Transverse colon (tissue), 4 donors: Measurements from ENCODE around the gene TTLL6.

Experiments
- CTCF ChIP-seq, 5 experiments: fragments of 200-600 bp in 3 of 5; fragments of 450-650 bp in 2 of 5; sonication (generic) in 3 of 5; IDR thresholded peaks; 1 replicate in 2 of 5; 2 replicates in 3 of 5; pipeline ENCODE4 v1.5.1; 2016 to 2017; ENCODE audit warnings: antibody characterized with exemption in 5 of 5, inconsistent platforms in 3 of 5, mild to moderate bottlenecking in 2 of 5, moderate library complexity in 1 of 5
- POLR2A ChIP-seq: fragments of 450-650 bp; IDR thresholded peaks from one replicate; pipeline ENCODE4 v1.6.1; 2016; ENCODE audit warnings: antibody characterized with exemption, mild to moderate bottlenecking, moderate library complexity
- POLR2AphosphoS5 ChIP-seq, 3 donors: sonication (generic); formaldehyde crosslinking; IDR thresholded peaks; one replicate each; pipeline ENCODE4 v1.6.1; 2016; ENCODE audit warnings: antibody characterized with exemption in 3 of 3

GRCh38 chr17:48773245-48773644, 43.8 kb downstream of the TTLL6 start:
- TF ChIP-seq CTCF (IDR thresholded peaks at IDR 0.05) (no peak), POLR2A (no peak), POLR2AphosphoS5 (IDR thresholded peaks at IDR 0.05) (no peak)
